ENCODE results near the gene WWOX.

DNA sequence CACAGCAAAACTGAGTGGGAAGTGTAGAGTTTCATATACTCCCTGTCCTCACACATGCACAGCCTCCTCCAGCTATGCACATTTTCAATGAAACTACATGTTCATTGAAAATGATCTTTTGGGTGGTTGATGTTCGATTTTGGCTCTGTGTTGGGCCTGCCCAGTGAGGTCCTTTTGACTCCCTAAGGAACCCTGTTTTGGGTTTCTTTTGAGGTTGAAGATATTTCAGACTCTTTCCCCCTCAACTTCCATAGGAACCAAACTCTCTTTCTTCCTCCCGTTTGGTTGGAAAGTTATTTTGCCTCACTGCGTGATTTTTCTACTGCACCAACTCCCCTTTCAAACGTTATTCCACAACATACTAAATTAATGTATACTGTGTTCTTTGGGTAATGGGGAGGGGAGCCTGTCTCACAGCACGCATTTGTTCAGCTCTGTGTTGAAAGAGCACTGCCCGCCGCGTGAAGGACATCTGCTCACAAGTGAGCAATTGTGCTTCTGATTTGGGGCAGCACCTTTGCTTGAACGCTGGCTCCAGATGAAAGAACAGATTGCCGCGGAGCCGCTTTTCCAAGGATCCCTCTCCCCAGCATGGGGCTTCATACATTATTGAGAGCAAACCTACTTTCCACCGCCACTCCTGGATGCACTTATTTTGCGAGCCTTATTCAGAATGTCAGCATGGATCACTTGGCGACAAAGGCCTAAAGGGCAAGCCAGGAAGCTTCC is 385.9 kb downstream of the WWOX start:
- TF ChIP-seq POLR2AphosphoS5 (IDR thresholded peaks at IDR 0.05; ENCODE audit: borderline replicate concordance, low read depth, low read length) (no peak), EZH2 (IDR thresholded peaks at IDR 0.05) (no peak)

All from SK-N-MC (cell line).